Measurements from ENCODE around the gene PRDM15.

PRDM15 gene, protein sequence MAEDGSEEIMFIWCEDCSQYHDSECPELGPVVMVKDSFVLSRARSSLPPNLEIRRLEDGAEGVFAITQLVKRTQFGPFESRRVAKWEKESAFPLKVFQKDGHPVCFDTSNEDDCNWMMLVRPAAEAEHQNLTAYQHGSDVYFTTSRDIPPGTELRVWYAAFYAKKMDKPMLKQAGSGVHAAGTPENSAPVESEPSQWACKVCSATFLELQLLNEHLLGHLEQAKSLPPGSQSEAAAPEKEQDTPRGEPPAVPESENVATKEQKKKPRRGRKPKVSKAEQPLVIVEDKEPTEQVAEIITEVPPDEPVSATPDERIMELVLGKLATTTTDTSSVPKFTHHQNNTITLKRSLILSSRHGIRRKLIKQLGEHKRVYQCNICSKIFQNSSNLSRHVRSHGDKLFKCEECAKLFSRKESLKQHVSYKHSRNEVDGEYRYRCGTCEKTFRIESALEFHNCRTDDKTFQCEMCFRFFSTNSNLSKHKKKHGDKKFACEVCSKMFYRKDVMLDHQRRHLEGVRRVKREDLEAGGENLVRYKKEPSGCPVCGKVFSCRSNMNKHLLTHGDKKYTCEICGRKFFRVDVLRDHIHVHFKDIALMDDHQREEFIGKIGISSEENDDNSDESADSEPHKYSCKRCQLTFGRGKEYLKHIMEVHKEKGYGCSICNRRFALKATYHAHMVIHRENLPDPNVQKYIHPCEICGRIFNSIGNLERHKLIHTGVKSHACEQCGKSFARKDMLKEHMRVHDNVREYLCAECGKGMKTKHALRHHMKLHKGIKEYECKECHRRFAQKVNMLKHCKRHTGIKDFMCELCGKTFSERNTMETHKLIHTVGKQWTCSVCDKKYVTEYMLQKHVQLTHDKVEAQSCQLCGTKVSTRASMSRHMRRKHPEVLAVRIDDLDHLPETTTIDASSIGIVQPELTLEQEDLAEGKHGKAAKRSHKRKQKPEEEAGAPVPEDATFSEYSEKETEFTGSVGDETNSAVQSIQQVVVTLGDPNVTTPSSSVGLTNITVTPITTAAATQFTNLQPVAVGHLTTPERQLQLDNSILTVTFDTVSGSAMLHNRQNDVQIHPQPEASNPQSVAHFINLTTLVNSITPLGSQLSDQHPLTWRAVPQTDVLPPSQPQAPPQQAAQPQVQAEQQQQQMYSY

GRCh38 chr21:41879190-41879998, at the start of gene PRDM15:
TSS of gene PRDM15 (minus strand) at chr21:41879344. CDS start at chr21:41860363, 18,981 bp downstream.
- DNase-seq: peak; percentile 84

- DNase-seq: no peak
These were observed 49.6 kb upstream of the PRDM15 start for GRCh38 chr21:41928621-41929220.

GRCh38 chr21:41927727-41928409, 48.7 kb upstream of the PRDM15 start:
- DNase-seq: peak; percentile 30

DNA sequence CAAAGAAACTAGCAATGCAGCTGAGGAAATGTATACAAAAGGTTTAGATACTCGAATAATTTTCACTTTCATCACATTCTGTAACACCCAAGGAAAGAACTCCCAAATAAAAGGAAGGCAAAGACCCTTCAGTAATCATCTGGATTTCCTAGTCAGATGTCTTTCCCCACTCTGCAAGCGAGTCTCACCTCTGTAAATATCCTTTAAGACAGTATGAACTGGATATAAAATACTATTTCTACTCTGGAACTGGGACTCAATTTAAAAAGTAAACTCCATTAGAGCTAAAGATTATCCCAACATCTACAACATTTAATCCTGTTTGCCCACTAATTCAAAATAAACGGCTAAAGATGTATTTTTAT, 47.6 kb upstream of the PRDM15 start:
- DNase-seq: no peak

- no peak for DNase-seq
These were observed 47.1 kb upstream of the PRDM15 start for GRCh38 chr21:41926117-41926806.

DNA sequence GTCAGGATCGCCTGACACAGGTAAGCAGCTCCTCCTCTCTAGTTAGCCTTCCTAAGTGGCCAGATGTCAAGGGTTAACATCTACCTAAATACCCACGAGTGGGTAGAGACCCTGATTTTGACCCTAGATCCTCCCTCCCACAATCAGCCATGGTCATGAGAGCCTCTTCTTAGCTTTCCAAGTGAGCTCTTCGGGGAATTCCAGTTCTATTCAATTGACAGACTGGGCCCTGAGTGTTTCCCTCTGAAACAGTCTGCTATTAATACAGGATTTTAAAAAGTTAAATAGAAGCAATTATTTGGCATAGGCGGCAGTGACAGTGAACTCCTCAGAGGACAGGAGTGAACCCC, 46.6 kb upstream of the PRDM15 start:
- DNase-seq: no peak

- no peak for DNase-seq
These were observed 45.2 kb upstream of the PRDM15 start for GRCh38 chr21:41924368-41924754.

DNA sequence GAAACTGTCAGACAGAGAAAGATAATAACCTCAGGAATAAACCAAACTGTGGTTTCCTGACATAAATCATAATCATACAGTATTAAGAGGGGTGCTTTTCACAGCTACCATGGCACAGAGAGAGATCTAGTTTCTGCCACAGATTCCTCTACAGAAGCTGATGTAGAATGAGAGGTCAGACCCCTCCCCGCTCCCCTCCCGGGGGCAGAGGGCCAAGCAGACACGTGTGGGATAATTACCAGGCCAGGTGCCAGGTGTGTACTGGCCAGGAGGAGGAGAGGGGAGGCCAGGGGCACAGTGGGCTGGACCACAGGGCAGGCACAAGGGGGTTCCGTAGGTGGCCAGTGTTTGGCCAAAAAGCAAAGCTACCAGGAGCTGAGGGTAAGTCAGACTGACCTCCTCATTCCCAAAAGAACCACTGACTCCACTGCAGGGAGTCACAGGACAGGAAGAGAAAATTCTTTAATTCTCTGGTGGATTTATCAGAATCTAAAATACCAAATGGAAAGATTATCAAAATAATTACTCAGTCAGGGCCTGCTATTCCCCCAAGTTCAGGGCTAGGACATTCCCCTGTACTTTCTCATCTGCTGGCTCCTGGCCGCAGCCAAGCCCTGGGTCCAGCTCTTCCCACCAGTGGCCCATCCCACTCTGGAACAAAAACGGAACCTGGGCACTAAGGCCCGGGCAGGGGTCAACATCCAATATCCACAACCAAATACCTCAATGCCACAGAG, 44.7 kb upstream of the PRDM15 start:
- no peak for DNase-seq

GRCh38 chr21:41923186-41923585, 44.0 kb upstream of the PRDM15 start:
- no peak for DNase-seq

DNA sequence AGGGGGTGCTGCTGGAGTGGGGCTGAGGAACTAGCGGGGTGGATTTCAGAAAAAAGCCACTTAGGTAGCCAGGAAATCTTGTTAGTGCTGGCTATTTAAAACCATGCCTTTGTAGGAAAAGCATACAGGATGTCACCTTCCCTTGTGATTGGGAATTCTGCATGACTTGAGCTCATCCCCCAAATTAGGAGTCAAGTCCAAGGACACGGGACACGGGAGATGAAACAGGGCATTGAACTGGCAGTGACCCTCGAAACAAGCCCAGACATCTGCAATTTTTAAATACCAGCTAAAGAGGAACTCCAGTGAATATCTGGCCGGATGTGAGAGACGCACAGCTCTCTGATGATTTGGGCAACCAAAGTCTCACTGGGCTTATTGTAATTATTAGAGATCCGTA, 41.9 kb upstream of the PRDM15 start:
- no peak for DNase-seq

- no peak for DNase-seq
These were observed 41.3 kb upstream of the PRDM15 start for GRCh38 chr21:41920476-41920875.

- DNase-seq: no peak
These were observed 40.7 kb upstream of the PRDM15 start for GRCh38 chr21:41919666-41920398.

DNA sequence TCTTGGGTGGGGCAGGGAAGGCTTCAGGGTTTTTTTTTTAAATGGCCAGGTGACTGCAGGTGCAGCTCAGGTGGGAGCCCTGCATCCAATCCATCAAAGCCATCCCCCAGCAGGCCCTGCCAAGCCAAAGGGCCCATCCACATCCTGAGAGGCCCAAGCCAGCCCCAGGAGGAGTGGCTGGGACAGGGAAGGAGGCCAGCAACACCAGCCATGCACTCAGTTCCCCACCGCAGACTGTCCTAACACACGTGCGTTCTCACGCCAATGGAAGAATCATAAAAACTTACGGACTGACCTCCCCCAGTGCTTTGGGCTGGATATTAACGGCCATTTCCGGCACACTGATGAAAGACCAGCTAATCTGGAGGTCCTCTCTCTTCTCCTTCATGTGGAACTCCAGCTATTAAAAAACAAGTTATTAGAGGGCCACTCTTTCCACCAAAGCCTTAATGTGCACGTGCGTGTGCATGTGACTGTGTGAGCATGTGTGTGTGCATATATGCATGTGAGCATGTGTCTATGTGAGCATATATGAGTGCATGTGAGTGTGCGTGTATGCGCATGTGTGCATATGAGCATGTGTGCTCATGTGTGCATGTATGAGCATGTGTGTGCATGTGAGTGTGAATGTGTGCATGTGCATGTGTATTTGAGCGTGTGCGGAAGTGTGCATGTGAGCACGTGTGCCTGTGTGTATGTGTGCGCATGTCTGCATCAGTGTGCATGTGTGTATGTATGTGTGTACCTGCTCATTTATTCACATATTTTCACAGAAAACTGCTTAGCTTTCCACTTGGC, 39.6 kb upstream of the PRDM15 start:
- DNase-seq: no peak

GRCh38 chr21:41917531-41917930, 38.4 kb upstream of the PRDM15 start:
- no peak for DNase-seq

DNA sequence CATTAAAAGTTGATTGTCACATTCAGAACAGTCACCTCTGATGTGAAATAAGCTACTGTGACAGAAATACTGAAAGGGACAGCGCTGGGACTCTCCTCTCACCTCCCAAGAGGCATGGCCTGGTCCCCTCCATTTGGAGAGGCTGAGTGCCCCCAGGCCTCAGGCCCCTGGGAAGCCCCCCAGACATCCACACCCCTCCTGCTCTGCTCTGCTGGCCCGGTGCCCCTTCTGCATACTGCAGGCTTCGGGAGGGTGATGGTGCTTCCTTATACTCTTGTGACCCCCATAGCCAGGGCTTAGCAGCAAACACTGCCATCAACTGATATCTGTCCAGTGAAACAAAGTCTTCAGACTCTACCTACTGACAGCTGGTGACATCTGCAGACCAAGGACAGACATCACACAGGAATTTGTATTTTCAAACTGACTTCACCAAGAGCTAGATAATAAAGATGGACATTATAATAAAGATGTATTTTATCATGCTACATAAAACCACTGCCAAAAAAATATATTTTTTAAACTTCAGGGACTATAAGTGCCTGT, 37.8 kb upstream of the PRDM15 start:
- DNase-seq: no peak

DNA sequence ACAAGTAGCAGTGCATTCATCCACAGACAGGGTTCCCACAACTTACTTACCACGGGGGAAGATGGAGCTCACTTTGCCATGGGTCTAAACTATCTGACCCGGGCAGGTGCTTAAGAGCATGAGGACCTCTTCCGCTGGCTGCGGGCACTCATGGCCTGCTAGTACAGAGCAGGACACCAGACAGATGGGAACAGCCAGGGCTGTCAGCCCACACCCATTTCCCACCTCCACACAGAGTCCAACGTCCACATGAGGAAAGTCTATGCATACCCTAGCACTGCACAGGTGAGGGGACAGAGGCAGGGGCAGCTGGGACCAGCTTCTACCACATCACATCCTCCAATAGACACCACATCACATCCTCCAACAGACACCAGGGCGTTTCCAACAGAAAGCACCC, 35.8 kb upstream of the PRDM15 start:
- DNase-seq: no peak

GRCh38 chr21:41914358-41914757, 35.2 kb upstream of the PRDM15 start:
- DNase-seq: no peak

DNA sequence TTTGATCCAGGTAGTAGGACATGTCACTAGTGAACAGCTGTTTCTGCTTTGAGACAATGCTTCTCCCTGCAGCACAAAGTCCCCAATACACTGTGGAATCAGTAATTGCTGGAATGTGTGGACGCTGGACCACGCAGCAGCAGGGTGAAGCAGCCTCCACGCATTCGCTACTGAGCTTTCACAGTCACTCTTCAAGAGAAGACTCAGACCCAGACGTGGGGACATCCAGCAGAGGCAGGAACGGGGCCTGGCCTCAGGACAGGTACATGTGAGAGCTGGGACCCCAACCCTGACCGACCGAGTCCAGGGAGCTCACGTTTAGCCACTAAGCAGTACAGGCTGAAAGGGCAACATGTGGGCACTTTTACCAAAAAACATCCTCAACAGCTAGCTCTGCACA, 34.1 kb upstream of the PRDM15 start:
- DNase-seq: no peak

Data from stimulated activated CD4-positive, alpha-beta T cell treated with anti-CD3 and anti-CD28 coated beads, Interleukin-1b, Interleukin-23, amount 100 ng/mL, for 48 hours (primary cell).